ENCODE measurements around the gene CRELD2. TPM values are rescaled to one million over a fixed set of nuclear protein-coding genes. Genes with fewer than 3 reads are reported as not detected.

Gene CRELD2
- total RNA-seq, 1 donor = 21.3 TPM

DNA sequence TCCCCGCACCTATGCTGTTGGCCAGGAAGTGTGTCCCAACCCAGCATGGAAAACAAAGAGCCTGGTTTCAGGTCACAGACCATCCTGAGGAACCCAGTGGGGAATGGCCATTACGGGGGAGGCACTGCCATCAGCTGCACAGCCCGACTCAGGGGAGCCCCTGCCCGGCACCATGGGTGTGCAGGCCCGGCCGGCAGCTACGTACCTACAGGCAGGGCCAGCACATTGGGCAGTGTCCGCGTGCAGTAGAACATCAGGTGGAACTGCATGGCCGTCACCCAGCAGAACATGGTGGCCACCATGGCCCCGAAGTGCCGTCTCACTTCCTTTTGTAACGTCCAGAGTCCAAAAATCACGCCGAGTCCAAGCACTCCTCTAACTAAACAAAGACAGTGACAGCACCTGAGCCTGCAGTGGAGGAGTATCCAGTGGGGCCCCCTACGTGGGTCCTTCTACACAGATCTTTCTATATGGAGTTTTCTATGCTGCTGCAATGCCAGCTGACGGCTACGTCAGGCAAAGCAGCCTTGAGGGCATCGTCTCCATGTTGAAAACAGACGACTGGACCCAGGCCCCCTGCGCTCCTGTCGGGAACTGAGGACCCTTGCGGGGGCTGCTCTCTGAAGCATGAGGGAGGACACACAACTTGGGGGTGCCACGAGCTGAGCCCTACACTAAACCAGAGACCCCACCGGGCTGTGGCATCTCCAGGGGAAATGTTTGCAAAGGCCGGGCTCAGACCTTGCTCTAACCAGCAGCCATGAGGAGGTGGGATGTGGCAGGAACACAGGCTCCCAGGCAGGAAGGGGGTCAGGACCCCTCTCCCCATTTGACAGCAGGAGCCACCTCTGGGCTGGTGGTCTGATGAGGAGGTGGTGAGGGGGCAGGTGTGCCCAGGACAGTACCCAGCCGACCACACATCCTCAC is 7.9 kb upstream of the CRELD2 start:
- no peak for DNase-seq (ENCODE audit: low read depth in 2 of 3, low spot score in 2 of 3)

DNA sequence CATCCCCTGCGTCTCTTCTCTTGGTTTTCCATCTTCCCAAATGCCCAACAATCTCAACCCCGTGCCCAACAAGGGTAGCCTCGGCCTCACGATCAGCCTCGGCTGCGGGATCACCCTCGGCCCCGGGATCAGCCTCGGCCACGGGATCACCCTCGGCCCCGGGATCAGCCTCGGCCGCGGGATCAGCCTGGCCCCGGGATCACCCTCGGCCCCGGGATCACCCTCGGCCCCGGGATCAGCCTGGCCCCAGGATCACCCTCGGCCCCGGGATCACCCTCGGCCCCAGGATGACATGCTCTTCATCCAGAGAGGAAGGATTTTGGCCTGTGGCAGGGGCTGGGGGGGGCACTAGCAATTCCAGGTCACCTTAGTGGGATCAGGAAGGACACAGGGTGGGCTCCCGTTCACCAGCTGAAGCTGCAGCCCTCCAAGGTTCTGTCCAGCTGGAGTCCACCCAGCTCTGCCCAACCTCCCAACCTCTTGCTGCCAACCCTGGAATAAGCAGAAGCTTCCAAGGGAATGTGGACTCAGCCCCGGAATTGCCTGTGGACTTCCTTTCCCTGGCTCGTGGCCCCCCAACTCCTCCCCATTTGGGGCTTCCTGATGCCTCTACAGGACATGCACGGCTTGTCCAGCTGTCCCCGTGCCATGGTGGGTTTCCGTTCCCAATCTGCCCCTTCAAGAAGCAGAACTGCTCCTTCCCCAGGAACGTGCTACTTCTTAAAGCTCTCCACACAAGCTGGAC is 6.4 kb upstream of the CRELD2 start:
- no peak for DNase-seq (ENCODE audit: low read depth in 2 of 3, low spot score in 2 of 3)

DNA sequence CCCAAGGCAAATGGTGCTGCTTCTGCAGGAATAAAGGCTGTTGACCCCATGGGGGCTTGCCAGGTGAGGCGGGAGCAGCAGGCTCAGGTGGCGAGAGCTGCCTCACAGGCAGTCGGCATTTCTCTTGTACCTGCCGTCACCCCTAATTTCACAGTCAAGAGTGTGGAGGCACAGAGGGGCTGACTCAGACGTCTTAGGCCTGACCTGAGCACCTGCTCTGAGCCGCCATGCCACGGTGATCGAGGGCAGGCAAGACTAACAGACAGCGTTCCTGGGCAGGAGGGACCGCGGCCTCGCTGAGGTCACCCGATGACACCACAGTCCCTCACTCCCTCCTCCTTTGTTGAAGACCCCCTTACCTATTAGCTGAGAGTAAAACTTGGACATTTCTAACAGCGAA is 5.4 kb upstream of the CRELD2 start:
- no peak for DNase-seq (ENCODE audit: low read depth in 2 of 3, low spot score in 2 of 3)

DNA sequence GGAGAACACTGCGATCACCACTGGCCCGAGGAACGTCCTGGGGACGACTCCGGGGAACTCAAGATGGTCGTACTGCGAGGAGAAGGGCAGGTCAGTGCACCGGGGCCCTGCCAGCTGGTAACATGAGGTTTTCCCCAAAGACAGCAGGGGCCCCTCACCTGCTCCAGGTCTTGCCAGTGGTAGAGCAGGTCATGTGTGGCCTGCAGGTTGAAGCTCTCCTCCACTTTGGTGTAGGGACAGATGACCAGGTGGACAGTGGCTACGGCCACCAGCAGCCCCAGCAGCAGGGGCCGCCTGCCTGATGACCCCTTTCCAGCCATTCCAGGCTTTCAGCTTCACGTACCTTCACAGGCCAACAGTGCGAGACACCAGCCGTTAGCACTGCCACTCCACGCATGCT is 5.0 kb upstream of the CRELD2 start:
- no peak for DNase-seq (ENCODE audit: low read depth in 2 of 3, low spot score in 2 of 3)

DNA sequence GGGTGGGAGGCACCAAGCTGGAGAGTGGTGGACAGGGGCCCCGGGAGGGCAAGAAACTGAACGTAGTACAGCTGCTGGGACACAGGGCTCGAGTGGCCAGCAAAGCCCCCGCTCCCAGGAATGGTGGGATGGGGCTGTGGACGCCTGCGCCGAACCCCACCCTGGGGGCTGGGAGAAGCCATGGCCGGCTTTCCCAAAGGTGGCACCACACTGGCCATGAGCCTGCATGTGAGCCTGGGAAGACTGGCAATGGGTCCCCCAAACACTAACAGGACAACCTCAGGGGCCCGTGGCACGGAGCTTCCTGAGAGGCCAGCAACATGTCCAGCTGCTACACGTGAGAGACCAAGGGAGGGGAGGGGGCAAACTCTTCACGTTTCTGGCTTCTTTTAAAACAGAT is 4.2 kb upstream of the CRELD2 start:
- DNase-seq (ENCODE audit: low read depth in 2 of 3, low spot score in 2 of 3) = no peak

DNA sequence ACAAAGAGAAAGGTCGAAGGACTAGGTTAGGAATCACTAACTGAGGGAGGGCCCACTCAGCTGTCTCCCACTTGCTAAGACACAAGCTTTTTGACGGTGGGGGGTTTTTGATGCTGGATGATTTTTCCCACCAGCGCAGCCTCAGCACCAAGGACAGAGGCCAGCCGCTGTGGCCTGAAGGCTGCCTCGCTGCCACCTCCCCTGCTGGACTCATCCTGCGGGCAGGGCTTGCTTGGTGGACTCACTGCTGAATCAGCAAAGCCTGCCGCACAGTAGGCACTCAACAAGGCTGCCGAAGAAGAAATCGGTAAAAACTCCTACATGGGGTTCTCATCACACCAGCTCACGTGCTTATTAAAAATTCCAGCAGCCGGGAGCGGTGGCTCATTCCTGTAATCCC is 2.8 kb upstream of the CRELD2 start:
- no peak for DNase-seq (ENCODE audit: low read depth in 2 of 3, low spot score in 2 of 3)

DNA sequence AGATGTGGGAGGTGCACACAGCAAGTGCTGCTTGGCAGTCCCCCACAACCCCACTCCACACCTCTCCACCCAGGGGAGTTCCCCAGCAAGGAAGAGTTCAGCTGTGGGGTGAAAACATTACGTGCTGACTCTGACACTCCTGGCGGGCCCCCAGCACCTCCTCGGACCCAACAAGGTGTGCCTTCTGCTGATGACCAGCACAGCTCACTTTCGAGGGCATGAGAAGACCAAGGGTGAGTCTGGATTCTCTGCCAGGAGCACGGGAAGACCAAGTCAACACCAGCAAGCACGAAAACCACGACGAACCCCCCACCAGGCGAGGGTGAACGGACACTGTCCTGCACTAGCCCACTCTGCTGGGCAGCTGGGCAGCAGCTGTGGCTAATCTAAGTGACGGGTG is 1.6 kb upstream of the CRELD2 start:
- no peak for DNase-seq (ENCODE audit: low read depth in 2 of 3, low spot score in 2 of 3)

DNA sequence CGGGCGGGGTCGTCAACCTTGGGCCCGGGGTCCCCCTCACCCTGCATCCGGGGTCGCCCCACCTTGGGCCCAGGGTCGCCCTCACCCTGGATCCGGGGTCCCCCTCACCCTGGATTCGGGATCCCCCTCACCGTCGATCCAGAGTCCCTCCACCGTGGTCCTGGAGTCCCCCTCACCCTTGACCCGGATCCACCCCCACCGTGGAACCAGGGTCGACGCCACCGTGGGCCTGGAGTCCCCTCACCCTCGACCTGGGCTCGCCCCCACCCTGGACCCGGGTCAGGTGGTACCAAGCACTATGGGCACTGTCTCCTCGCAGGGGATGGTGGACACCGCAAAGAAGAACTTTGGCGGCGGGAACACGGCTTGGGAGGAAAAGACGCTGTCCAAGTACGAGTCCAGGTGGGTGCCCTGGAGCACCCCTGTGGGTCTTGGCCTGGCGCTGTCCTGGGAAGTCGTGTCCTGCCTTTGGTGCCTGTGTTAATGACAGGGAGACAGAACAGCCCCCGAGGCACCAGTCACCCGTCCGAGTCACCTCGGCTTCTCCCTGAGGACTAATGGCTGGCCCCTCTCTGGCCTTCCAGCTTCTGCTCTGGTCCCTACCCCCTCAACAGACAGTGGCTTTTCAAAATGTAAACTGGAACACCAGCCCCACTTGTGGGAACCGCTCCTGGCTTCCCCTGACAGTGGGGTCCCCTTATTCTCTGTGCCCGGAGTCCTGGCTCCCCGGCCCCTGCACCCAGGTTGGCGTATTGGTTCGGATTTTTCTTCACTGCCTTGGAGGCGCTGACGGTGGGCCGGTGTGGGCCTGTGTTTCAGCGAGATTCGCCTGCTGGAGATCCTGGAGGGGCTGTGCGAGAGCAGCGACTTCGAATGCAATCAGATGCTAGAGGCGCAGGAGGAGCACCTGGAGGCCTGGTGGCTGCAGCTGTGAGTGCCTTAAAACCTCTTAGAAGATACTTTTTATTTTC is 762 bp downstream of the CRELD2 start:
- DNase-seq (ENCODE audit: low read depth in 2 of 3, low spot score in 2 of 3) = no peak

DNA sequence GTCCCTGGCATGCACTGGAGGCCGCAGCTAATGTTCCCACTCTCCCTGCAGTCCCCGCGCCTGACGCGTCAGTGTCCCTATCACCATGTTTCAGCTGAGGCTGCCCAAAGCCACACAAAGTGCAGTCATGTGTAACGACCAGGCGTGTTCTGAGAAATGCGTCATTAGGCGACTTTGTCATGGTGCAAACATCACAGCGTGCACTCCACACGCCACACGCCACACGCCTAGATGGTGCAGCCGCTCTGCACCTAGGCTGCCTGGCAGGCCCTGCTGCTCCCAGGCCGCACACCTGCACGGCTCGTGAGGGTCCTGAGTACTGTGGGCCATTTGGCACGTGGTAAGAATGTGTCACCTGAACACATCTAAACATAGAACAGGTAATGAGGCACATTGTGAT is 2.4 kb downstream of the CRELD2 start:
- no peak for DNase-seq (ENCODE audit: low read depth in 2 of 3, low spot score in 2 of 3)

DNA sequence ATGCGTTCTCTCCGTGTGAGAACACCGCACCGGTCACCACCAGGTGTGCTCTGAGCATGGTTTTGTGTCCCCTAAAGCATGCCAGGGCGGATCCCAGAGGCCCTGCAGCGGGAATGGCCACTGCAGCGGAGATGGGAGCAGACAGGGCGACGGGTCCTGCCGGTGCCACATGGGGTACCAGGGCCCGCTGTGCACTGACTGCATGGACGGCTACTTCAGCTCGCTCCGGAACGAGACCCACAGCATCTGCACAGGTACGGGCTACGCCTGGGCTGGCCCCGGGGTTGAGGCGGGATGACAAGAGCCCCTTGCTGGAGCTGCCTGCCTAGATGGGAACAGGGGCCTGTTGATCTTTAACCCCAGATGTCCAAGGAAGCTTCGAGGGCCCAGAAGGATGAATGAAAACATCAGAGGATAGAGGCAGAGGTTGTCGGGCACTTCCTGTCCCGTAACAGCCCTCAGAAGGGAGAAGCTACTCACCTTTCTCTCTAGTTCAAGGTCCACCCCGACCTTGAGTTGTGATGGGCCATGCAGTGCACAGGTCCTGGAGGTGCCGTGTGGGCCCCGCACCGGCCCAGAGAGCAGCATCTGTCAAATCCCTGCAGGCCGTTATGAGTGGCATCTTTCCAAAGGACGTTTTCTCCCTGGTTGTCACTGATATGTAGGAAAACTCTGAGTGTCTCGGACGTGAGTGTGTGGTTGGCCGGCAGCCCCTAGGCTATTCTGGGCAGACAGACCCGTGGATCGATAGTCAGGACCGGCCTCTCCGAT is 3.3 kb downstream of the CRELD2 start:
- DNase-seq (ENCODE audit: low read depth in 2 of 3, low spot score in 2 of 3) = no peak

DNA sequence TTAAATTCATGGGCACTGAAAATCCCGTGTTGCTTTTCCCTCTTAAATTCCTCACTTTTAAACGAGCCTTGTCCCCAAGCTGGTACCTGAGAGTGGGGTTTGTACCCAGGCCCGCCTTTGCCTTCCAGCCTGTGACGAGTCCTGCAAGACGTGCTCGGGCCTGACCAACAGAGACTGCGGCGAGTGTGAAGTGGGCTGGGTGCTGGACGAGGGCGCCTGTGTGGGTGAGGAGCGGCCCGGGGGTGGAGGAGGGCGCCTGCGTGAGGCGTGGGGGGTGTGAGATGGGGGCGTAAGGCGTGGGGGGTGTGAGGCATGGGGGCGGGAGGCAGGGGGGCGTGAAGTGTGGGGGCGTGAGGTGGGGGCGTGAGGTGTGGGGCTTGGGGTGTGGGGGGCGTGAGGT is 4.0 kb downstream of the CRELD2 start:
- no peak for DNase-seq (ENCODE audit: low read depth in 2 of 3, low spot score in 2 of 3)

DNA sequence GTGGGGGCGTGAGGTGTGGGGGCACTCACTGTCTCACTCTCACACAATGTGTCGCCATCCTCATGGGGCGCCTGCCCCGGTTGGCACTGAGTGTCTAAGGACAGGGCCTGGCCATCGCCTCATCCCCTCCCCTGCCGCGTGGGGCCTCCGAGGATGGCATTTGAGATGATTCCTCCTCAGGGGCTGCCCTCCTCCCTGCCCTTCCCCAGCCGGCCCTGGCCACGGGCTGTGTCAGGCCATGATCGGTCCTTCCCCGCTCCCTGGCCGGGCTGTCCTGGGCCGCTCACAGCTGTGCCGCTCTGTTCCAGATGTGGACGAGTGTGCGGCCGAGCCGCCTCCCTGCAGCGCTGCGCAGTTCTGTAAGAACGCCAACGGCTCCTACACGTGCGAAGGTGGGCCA is 4.5 kb downstream of the CRELD2 start:
- no peak for DNase-seq (ENCODE audit: low read depth in 2 of 3, low spot score in 2 of 3)

DNA sequence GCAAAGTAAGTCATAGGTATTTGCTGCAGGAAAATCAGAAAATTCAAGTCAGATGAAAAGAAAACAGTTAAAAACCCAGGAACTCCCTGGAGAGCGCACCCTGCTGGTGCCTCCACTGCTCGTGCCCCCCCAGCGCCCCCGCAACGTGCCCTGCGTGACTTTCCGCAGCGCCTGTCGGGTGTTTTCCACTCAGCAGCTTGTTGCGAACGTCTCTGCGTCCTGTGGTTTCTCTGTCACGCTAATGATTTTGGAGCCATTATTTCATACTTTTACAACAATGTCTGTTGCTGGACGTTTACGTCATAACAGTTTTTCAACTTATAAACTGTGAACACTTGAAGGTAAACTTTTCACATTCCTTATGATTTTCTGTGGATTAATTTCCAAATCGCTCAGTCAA is 5.0 kb downstream of the CRELD2 start:
- DNase-seq (ENCODE audit: low read depth in 2 of 3, low spot score in 2 of 3) = peak in 1 of 3 donors; percentile 31

DNA sequence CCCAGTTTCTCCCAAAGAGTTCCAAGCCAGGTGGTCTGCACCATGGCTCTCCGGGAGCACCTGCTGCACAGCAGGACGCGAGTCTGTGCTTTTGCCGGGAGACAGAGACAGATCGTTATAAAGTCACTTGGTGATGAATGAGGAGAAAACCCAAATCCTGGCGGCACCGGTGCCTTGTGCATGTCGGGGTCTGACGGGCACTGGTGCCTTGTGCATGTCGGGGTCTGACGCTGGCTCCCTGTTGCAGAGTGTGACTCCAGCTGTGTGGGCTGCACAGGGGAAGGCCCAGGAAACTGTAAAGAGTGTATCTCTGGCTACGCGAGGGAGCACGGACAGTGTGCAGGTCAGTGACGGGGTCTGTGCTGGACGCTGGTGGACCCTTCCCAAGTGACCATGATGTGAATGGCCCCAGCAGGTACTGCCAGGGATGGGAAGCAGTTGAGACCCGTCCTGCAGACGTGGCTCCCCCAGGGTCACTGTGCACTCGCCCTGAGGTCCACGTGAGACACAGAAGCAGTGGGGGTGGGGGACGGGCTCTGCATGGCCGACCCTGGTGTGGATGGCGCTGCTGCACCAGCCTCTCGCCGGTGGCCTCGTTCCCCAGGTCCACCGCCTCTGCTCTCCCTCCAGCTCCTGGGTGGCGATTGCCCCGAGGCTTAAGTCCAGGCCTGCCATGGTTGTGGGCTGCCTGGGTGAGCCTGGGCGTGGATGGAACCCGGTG is 5.8 kb downstream of the CRELD2 start:
- no peak for DNase-seq (ENCODE audit: low read depth in 2 of 3, low spot score in 2 of 3)

DNA sequence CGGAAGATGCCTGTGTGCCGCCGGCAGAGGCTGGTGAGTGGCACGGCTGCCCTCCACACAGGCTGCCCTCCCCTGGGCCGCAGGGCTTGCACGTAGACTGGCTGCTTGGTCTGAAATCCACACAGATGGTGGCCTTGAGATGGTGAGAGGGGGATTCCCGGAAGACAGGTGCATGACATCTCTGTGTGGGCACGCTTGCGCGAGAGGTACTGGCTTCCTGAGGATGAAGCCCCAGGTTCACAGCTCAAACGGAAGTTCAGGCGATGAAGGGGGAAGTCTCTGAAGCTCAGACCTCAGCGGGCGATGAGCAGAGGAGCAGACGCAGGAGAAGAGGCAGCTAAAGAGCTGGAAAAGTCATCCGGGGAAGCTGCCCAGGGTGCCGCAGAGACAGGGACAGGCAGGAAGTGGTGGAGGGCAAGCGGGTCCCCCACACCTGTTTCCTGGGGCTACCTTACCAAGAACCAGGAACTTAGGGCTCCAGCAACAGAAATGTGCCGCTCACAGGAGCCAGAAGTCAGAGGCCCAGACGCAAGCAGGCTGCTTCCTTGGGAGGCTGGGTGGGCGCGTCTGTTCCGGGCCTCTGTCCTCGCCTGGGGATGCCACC is 7.2 kb downstream of the CRELD2 start:
- peak; percentile 68 to 82 (median 76) for DNase-seq (ENCODE audit: low read depth in 2 of 3, low spot score in 2 of 3)

DNA sequence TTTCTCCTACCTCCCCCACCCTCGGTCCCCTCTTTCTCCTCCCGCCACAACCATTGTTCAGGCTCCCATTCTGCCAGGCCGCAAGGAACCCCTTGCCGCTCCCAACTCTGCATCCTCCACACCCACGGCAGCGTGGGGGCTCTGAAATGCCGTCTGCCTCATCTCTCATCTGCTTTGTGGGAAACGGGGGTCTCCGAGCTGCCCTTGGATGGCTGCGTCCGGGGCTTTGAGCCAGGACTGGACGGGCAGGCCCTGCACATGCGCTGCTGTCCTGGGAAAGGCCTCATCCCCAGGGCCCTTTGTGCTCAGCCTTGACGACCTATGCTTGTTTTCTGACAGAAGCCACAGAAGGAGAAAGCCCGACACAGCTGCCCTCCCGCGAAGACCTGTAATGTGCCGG is 8.5 kb downstream of the CRELD2 start:
- no peak for DNase-seq (ENCODE audit: low read depth in 2 of 3, low spot score in 2 of 3)

DNA sequence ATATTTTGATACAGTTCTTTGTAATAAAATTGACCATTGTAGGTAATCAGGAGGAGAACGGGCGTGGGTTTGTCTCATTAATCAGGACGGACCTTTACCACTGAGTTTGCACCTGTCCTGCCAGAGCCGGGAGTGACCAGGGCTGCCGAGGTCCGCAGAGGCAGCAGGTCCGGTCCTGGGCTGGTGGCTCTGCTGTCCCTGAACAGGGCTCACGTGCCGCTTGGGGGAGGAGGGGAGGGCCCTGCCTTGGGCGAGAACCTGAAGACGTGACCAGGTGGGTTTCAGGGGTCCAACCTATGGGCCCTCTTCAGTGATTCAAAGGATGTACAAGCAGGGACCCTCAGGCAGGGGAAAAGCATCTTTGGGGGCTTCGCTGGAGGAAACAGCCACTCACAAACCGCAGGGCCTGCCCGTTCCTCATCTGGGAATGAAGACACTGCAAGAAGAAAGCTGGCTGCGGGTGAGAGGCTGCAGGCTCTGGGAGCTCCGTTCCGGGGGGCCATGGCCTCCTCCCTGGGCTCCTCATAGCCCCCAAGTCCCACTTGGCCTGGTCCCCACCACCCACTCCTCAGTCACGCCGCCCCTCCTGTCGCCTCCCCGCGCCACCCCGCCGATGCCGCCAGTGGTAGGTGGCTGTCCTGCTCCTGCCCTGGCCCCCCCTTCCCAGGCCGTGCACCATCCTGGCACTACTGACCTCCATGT is 9.2 kb downstream of the CRELD2 start:
- DNase-seq (ENCODE audit: low read depth in 2 of 3, low spot score in 2 of 3) = no peak

DNA sequence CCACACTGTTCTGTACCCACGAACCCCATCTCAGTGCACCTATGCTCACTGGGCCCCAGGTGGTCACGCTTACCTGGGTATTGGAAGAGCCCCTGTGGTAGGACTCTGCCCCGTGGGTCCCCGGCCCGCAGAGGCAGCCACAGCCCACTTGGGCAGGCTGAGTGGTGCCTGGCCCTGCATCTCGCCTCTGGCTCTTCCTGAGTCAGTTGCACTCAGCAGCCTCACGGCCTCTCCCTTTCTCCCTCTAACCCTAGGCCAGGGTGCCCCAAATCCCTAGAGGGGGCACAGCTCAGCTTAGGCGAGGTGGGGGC is 9.7 kb downstream of the CRELD2 start:
- DNase-seq (ENCODE audit: low read depth in 2 of 3, low spot score in 2 of 3) = no peak

Data from hematopoietic multipotent progenitor cell (in vitro differentiated cells).